Vagina (tissue), 2 donors: ENCODE results near the gene FAM167B.

Experiments used
- CTCF ChIP-seq, 3 experiments: fragments of 450-650 bp in 2 of 3; fragments of 200-600 bp in 1 of 3; sonication (generic) in 1 of 3; IDR thresholded peaks; one replicate each; pipeline ENCODE4 v1.5.1; 2017 to 2019; ENCODE audit warnings: antibody characterized with exemption in 3 of 3, mild to moderate bottlenecking in 2 of 3, moderate library complexity in 2 of 3
- POLR2AphosphoS5 ChIP-seq, 2 donors: sonication (generic); formaldehyde crosslinking; IDR thresholded peaks; one replicate each; pipeline ENCODE4 v1.9.0; 2017; ENCODE audit warnings: antibody characterized with exemption in 2 of 2, mild to moderate bottlenecking in 2 of 2, low read depth in 1 of 2; ENCODE audit not compliant: insufficient read depth in 1 of 2

GRCh38 chr1:32223683-32224082, 23.3 kb upstream of the FAM167B start:
- TF ChIP-seq CTCF (IDR thresholded peaks at IDR 0.05), result no peak
- no peak for TF ChIP-seq POLR2AphosphoS5 (IDR thresholded peaks at IDR 0.05; ENCODE audit: insufficient read depth in 1 of 2, low read depth in 1 of 2)
